Memory B cell (primary cell): ENCODE measurements around the gene GNAQ.

Experiments used
- ATAC-seq: fragments of 150-1000 bp; cut with Tn5 transposase; 2 replicates; pipeline ENCODE4 v1.10.0; 2021; ENCODE audit warnings: low read depth, mild to moderate bottlenecking, moderate library complexity
- DNase-seq, 2 donors: peaks; one replicate each; pipeline ENCODE4 v3.0.0; 2022; ENCODE audit warnings: low spot score in 2 of 2
- H3K27ac Mint-ChIP-seq: one replicate; pipeline ENCODE4 v1.8.0; 2022; ENCODE audit warnings: mild to moderate bottlenecking, moderate library complexity, mixed read lengths
- H3K27me3 Mint-ChIP-seq: one replicate; pipeline ENCODE4 v1.8.0; 2022; ENCODE audit warnings: mixed read lengths
- H3K36me3 Mint-ChIP-seq: one replicate; pipeline ENCODE4 v1.8.0; 2022; ENCODE audit warnings: mild to moderate bottlenecking, mixed read lengths
- H3K4me1 Mint-ChIP-seq: one replicate; pipeline ENCODE4 v1.8.0; 2022; ENCODE audit warnings: mixed read lengths
- H3K4me3 Mint-ChIP-seq: one replicate; pipeline ENCODE4 v1.8.0; 2022; ENCODE audit warnings: mild to moderate bottlenecking, moderate library complexity, mixed read lengths
- H3K9me3 Mint-ChIP-seq: one replicate; pipeline ENCODE4 v1.8.0; 2022; ENCODE audit warnings: mixed read lengths

GNAQ gene

GRCh38 chr9:77802515-77803293 lies 228.9 kb downstream of the GNAQ start:
- DNase-seq, result no peak
- Mint-ChIP-seq H3K4me3 (no peak overlapping the region), H3K4me1 (peaks cover 2% of the 10 kb centered on the region), H3K27ac (no peak overlapping the region), H3K9me3 (no peaks in the 10 kb centered on the region), H3K27me3 (no peaks in the 10 kb centered on the region), H3K36me3 (no peaks in the 10 kb centered on the region)
- ATAC-seq, result no peak

DNA sequence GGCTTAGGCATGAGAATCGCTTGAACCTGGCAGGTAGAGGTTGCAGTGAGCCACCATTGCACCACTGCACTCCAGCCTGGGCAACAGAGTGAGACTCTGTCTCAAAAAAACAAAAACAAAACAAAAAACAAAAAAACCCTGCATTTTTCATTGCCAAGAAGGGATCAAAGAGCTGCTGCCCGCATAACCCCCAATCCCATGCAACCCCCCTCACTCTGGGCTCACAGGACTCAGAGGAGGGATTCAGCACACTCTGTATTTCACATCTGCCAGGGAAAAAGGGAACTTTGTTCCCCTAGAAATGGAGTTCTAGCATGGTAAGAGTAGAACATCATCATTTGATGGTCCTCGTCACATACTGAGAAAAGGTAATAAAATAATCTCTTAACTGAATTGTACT lies 229.5 kb downstream of the GNAQ start:
- peaks cover 2% of the 10 kb centered on the region for H3K4me1 Mint-ChIP-seq
- no peak overlapping the region for H3K27ac Mint-ChIP-seq
- H3K36me3 Mint-ChIP-seq, result no peaks in the 10 kb centered on the region
- ATAC-seq (no peak), DNase-seq (no peak)
- no peaks in the 10 kb centered on the region for H3K27me3 Mint-ChIP-seq
- H3K9me3 Mint-ChIP-seq, result no peaks in the 10 kb centered on the region
- no peak overlapping the region for H3K4me3 Mint-ChIP-seq

- Mint-ChIP-seq H3K4me1 (no peaks in the 10 kb centered on the region), H3K9me3 (no peaks in the 10 kb centered on the region), H3K27me3 (no peaks in the 10 kb centered on the region), H3K4me3 (no peak overlapping the region), H3K27ac (no peak overlapping the region), H3K36me3 (no peaks in the 10 kb centered on the region)
- DNase-seq, result no peak
- no peak for ATAC-seq
These were observed 230.6 kb downstream of the GNAQ start for GRCh38 chr9:77800924-77801551.

GRCh38 chr9:77798140-77798539 lies 233.5 kb downstream of the GNAQ start:
- Mint-ChIP-seq H3K9me3 (no peaks in the 10 kb centered on the region), H3K36me3 (no peaks in the 10 kb centered on the region), H3K4me3 (no peak overlapping the region), H3K27ac (no peak overlapping the region), H3K27me3 (no peaks in the 10 kb centered on the region), H3K4me1 (no peaks in the 10 kb centered on the region)
- DNase-seq (no peak), ATAC-seq (no peak)

- Mint-ChIP-seq H3K27ac (no peak overlapping the region), H3K27me3 (no peaks in the 10 kb centered on the region), H3K4me3 (no peak overlapping the region), H3K4me1 (no peaks in the 10 kb centered on the region), H3K9me3 (no peaks in the 10 kb centered on the region), H3K36me3 (no peaks in the 10 kb centered on the region)
- DNase-seq (no peak), ATAC-seq (no peak)
These were observed 236.6 kb downstream of the GNAQ start for GRCh38 chr9:77794985-77795384.

GRCh38 chr9:77793849-77794248 lies 237.8 kb downstream of the GNAQ start:
- ATAC-seq, result no peak

DNA sequence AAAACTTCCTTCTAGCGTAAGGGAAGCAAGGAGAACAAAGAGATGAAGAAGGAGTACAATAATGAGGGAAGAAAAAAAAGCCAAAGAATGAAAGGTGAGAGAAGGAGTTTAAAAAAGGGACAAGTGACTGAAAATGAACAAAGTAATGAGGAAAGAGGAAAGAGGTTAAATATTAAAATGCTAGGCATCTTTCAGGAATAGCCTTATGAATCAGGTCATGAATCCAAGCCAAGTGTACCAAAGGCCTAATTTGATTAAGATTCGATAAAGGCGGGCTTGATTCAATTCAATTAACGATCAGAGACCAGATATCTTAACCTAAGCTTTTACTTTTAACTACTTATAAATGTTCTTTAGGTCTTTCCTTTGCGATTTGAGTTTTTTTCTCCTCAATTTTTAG lies 241.7 kb downstream of the GNAQ start:
- no peak for DNase-seq
- Mint-ChIP-seq H3K27ac (no peak overlapping the region), H3K9me3 (no peaks in the 10 kb centered on the region), H3K4me1 (no peaks in the 10 kb centered on the region), H3K27me3 (peaks cover 1% of the 10 kb centered on the region), H3K36me3 (no peaks in the 10 kb centered on the region), H3K4me3 (no peak overlapping the region)
- no peak for ATAC-seq

More at GRCh38 chr9:77793849-77794248, 237.8 kb downstream of the GNAQ start:
- Mint-ChIP-seq H3K36me3 (no peaks in the 10 kb centered on the region), H3K27me3 (no peaks in the 10 kb centered on the region), H3K27ac (no peak overlapping the region), H3K4me1 (no peaks in the 10 kb centered on the region), H3K9me3 (no peaks in the 10 kb centered on the region), H3K4me3 (no peak overlapping the region)
- DNase-seq, result no peak

- H3K4me1 Mint-ChIP-seq, result no peaks in the 10 kb centered on the region
- ATAC-seq (no peak), DNase-seq (no peak)
- H3K9me3 Mint-ChIP-seq, result no peaks in the 10 kb centered on the region
- no peak overlapping the region for H3K4me3 Mint-ChIP-seq
- H3K27ac Mint-ChIP-seq, result no peak overlapping the region
- H3K27me3 Mint-ChIP-seq, result peaks cover 6% of the 10 kb centered on the region
- H3K36me3 Mint-ChIP-seq, result no peaks in the 10 kb centered on the region
These were observed 246.3 kb downstream of the GNAQ start for GRCh38 chr9:77785341-77785740.

- no peaks in the 10 kb centered on the region for H3K36me3 Mint-ChIP-seq
- H3K27me3 Mint-ChIP-seq, result peaks cover 6% of the 10 kb centered on the region
- H3K4me3 Mint-ChIP-seq, result no peak overlapping the region
- no peak for DNase-seq
- no peak for ATAC-seq
- H3K27ac Mint-ChIP-seq, result no peak overlapping the region
- no peaks in the 10 kb centered on the region for H3K4me1 Mint-ChIP-seq
- H3K9me3 Mint-ChIP-seq, result peaks cover 2% of the 10 kb centered on the region
These were observed 248.1 kb downstream of the GNAQ start for GRCh38 chr9:77783518-77783917.

- Mint-ChIP-seq H3K4me3 (no peak overlapping the region), H3K27me3 (peaks cover 3% of the 10 kb centered on the region), H3K9me3 (peaks cover 6% of the 10 kb centered on the region), H3K27ac (no peak overlapping the region), H3K4me1 (no peaks in the 10 kb centered on the region), H3K36me3 (no peaks in the 10 kb centered on the region)
- no peak for DNase-seq
- no peak for ATAC-seq
These were observed 252.6 kb downstream of the GNAQ start for GRCh38 chr9:77779010-77779409.

DNA sequence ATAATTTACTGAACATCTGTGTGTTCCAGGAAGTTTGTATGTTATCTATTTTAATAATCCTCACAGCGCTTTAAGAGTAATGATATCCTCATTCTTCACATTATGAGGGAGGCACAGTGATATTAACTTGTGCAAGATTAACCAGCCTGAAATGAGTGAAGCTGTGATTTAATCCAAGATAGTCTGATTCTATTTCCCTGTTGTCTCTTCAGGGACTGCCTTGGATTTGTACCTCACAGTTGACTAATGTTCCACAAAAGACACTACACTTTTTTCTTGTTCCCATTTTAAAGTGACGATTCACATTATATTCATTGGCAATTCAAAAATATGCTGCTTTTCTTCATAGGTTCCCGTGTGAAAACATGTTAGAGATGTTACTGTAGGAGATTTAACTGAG lies 258.2 kb downstream of the GNAQ start:
- ATAC-seq, result no peak
- Mint-ChIP-seq H3K9me3 (peaks cover 4% of the 10 kb centered on the region), H3K4me3 (no peak overlapping the region), H3K4me1 (no peaks in the 10 kb centered on the region), H3K27ac (no peak overlapping the region), H3K27me3 (no peaks in the 10 kb centered on the region), H3K36me3 (no peaks in the 10 kb centered on the region)
- no peak for DNase-seq

DNA sequence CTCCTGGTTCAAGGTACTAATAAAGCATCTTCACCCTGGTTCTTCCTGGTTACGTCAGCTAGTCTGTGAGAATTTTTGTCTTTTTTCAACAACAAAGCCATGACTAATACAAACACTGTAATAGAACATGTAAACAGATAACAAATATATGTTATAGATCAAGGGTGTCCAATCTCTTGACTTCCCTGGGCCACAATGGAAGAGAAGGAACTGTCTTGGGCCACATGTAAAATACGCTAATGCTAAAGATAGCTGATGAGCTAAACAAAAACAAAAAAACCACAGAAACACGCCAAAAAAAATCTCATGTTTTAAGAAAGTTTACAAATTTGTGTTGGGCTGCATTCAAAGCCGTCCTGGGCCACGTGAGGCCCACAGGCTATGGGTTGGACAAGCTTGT lies 259.0 kb downstream of the GNAQ start:
- no peak overlapping the region for H3K27ac Mint-ChIP-seq
- H3K36me3 Mint-ChIP-seq, result no peaks in the 10 kb centered on the region
- H3K9me3 Mint-ChIP-seq, result peaks cover 2% of the 10 kb centered on the region

GRCh38 chr9:77771171-77771570 lies 260.4 kb downstream of the GNAQ start:
- no peaks in the 10 kb centered on the region for H3K36me3 Mint-ChIP-seq
- H3K27ac Mint-ChIP-seq, result no peak overlapping the region
- ATAC-seq, result no peak
- H3K4me1 Mint-ChIP-seq, result no peaks in the 10 kb centered on the region
- no peak for DNase-seq
- H3K27me3 Mint-ChIP-seq, result no peaks in the 10 kb centered on the region
- peaks cover under 1% of the 10 kb centered on the region for H3K9me3 Mint-ChIP-seq
- H3K4me3 Mint-ChIP-seq, result no peak overlapping the region

More for the DNA sequence above, 259.0 kb downstream of the GNAQ start:
- ATAC-seq (no peak), DNase-seq (no peak)
- H3K4me3 Mint-ChIP-seq, result no peak overlapping the region
- H3K4me1 Mint-ChIP-seq, result no peaks in the 10 kb centered on the region
- H3K27me3 Mint-ChIP-seq, result no peaks in the 10 kb centered on the region

DNA sequence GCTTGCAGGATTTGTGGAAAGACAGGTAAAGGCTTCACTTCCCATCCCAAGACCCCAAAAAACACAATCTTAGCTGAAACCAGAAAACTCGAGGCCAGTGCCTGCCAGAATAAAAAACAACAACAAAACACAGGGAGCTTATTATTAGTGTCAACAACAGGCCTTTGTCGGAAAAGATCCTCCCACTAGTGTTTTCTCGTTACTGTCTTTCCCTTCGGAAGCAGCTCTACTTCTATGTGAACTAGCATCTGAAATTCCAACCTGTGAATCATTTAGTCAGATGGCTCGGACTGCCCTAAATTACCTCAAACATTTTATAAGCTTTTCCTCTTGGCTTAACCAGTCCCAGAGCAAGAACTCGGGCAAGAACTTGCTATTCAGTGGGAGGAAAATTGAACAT lies 261.3 kb downstream of the GNAQ start:
- Mint-ChIP-seq H3K36me3 (no peaks in the 10 kb centered on the region), H3K4me3 (no peak overlapping the region), H3K27ac (no peak overlapping the region), H3K4me1 (no peaks in the 10 kb centered on the region), H3K9me3 (peaks cover 2% of the 10 kb centered on the region), H3K27me3 (peaks cover 4% of the 10 kb centered on the region)
- DNase-seq, result no peak
- ATAC-seq, result no peak

GRCh38 chr9:77769246-77769645 lies 262.4 kb downstream of the GNAQ start:
- H3K4me3 Mint-ChIP-seq, result no peak overlapping the region
- no peak for ATAC-seq
- H3K9me3 Mint-ChIP-seq, result peaks cover 2% of the 10 kb centered on the region
- no peaks in the 10 kb centered on the region for H3K4me1 Mint-ChIP-seq
- no peak overlapping the region for H3K27ac Mint-ChIP-seq
- peaks cover 4% of the 10 kb centered on the region for H3K27me3 Mint-ChIP-seq
- no peak for DNase-seq
- no peaks in the 10 kb centered on the region for H3K36me3 Mint-ChIP-seq
